BJ (cell line): ENCODE results near the gene KRT16. TPM values are rescaled to one million over a fixed set of nuclear protein-coding genes. Genes with fewer than 3 reads are reported as not detected.
A peak's percentile ranks its signal among the peaks of the same experiment; 100 is the strongest.
"Not testable (repeated sequence)": the region's sequence is repeated elsewhere in the genome, so short reads cannot be mapped to it uniquely, and the experiment has no call there.

ENCODE experiments used
- CTCF ChIA-PET: fragments of 350-600 bp; formaldehyde crosslinking; extraction: SDS; loops from one replicate; lab custom pipeline; 2021; ENCODE audit warnings: antibody characterized with exemption, inconsistent platforms; lab: Yijun Ruan, JAX
- POLR2A ChIA-PET: fragments of 300-600 bp; sonication (Branson Sonifier 250); formaldehyde crosslinking; extraction: SDS; loops from one replicate; lab custom pipeline; 2021; ENCODE audit warnings: antibody characterized with exemption; lab: Charles Lee
- DNase-seq: peaks from one replicate; pipeline ENCODE4 v3.0.0-alpha.2; 2011; ENCODE audit warnings: low read depth
- H3K27me3 ChIP-seq: 2 replicates; pipeline ENCODE4 v1.6.0; 2011; ENCODE audit warnings: low read length; ENCODE audit not compliant: control insufficient read depth, insufficient read depth
- H3K36me3 ChIP-seq: 2 replicates; pipeline ENCODE4 v1.5.1; 2011; ENCODE audit warnings: low read length; ENCODE audit not compliant: control insufficient read depth, insufficient read depth
- H3K4me3 ChIP-seq: 2 replicates; pipeline ENCODE4 v1.5.1; 2011; ENCODE audit warnings: low read depth, mild to moderate bottlenecking, control low read depth, low read length
- CTCF ChIP-seq: IDR thresholded peaks from 2 replicates; pipeline ENCODE4 v1.5.1; 2011; ENCODE audit warnings: low read depth, mild to moderate bottlenecking, control low read depth, inconsistent platforms, low read length, moderate library complexity; ENCODE audit not compliant: insufficient read depth
- polyA plus RNA-seq: library from polyadenylated mRNA; depleted of rRNA; stranded (reverse); fragments of >200 nt; gene quantifications from 2 replicates; pipeline ENCODE4 v1.2.3, GENCODE V29; 2011

Gene KRT16
- polyA plus RNA-seq, 1 experiment = 1.6 TPM

GRCh38 chr17:41613277-41614082 lies 913 bp upstream of the KRT16 start:
- TF ChIP-seq CTCF = no peak
- ChIA-PET CTCF (no interaction called here), POLR2A (no interaction called here)
- H3K4me3 ChIP-seq = no peak overlapping the region
- H3K27me3 ChIP-seq = peaks cover 8% of the 10 kb centered on the region
- no peaks in the 10 kb centered on the region for H3K36me3 ChIP-seq
- no peak for DNase-seq

- ChIA-PET CTCF (interaction anchor here (2.5 kb wide), 1 partner anchor 37 kb away, joined by 11 read pairs; no protein-coding TSS in a partner anchor), POLR2A (no interaction called here)
- H3K27me3 ChIP-seq = peaks cover 8% of the 10 kb centered on the region
- H3K36me3 ChIP-seq = no peaks in the 10 kb centered on the region
- no peak for TF ChIP-seq CTCF
- no peak for DNase-seq
- H3K4me3 ChIP-seq = no peak overlapping the region
Observed at GRCh38 chr17:41610965-41611640, 1.5 kb downstream of the KRT16 start.

GRCh38 chr17:41610061-41610517 lies 2.5 kb downstream of the KRT16 start:
- H3K36me3 ChIP-seq, H3K27me3 ChIP-seq, H3K4me3 ChIP-seq, POLR2A ChIA-PET, DNase-seq: not testable (repeated sequence)
- peak; percentile 34; the same call in 1 of the 2 replicates for TF ChIP-seq CTCF
- CTCF ChIA-PET = interaction anchor here (0.6 to 2.5 kb wide), 5 partner anchors 23 to 389 kb away, joined by 3 to 11 read pairs (median 3); partner anchors contain the start of gene KRT14

GRCh38 chr17:41606930-41607329 lies 5.6 kb downstream of the KRT16 start:
- H3K4me3 ChIP-seq, H3K27me3 ChIP-seq, H3K36me3 ChIP-seq, DNase-seq, POLR2A ChIA-PET: not testable (repeated sequence)
- CTCF ChIA-PET = interaction anchor here (1.4 kb wide), 1 partner anchor 28 kb away, joined by 6 read pairs; no protein-coding TSS in a partner anchor

- no peak for TF ChIP-seq CTCF
- CTCF ChIA-PET = interaction anchor here (1.0 to 3.6 kb wide), 2 partner anchors 23 to 46 kb away, joined by 3 to 14 read pairs; no protein-coding TSS in a partner anchor
- POLR2A ChIA-PET = no interaction called here
- Histone ChIP-seq H3K4me3 (no peak overlapping the region), H3K27me3 (no peaks in the 10 kb centered on the region; the same call in 1 of the 2 replicates), H3K36me3 (no peaks in the 10 kb centered on the region)
- DNase-seq = no peak
Observed at GRCh38 chr17:41602524-41602923, 10.0 kb downstream of the KRT16 start.
